Loucy (cell line): ENCODE results near the gene ZNF423.

Experiments used
- H2AFZ ChIP-seq: fragments of 200-600 bp; sonication (generic); 2 replicates; pipeline ENCODE4 v1.6.0; 2016; ENCODE audit warnings: antibody characterized with exemption, mild to moderate bottlenecking, low read length, moderate library complexity
- H3F3A ChIP-seq: fragments of 200-600 bp; 2 replicates; pipeline ENCODE4 v1.6.0; 2016; ENCODE audit warnings: antibody characterized with exemption, low read depth, mild to moderate bottlenecking
- H3K27me3 ChIP-seq: fragments of 200-600 bp; sonication (generic); 2 replicates; pipeline ENCODE4 v1.6.1; 2014; ENCODE audit warnings: low read length, mild to moderate bottlenecking; ENCODE audit not compliant: insufficient read depth, poor library complexity, severe bottlenecking
- H3K36me3 ChIP-seq: fragments of 200-600 bp; sonication (generic); 2 replicates; pipeline ENCODE4 v1.6.1; 2016; ENCODE audit warnings: low read length; ENCODE audit not compliant: insufficient read depth
- H3K4me1 ChIP-seq: fragments of 200-600 bp; sonication (generic); 2 replicates; pipeline ENCODE4 v1.5.1; 2014; ENCODE audit warnings: low read length, mild to moderate bottlenecking; ENCODE audit not compliant: insufficient read depth, poor library complexity, severe bottlenecking
- H3K4me2 ChIP-seq: fragments of 200-600 bp; sonication (generic); 2 replicates; pipeline ENCODE4 v1.6.0; 2014; ENCODE audit warnings: antibody characterized with exemption, low read length, low read depth, mild to moderate bottlenecking; ENCODE audit not compliant: poor library complexity, severe bottlenecking
- H3K4me3 ChIP-seq: fragments of 200-600 bp; sonication (generic); 2 replicates; pipeline ENCODE4 v1.5.1; 2014; ENCODE audit warnings: low read length, mild to moderate bottlenecking, mixed read lengths; ENCODE audit not compliant: poor library complexity, severe bottlenecking
- H3K79me2 ChIP-seq: fragments of 200-600 bp; sonication (generic); 2 replicates; pipeline ENCODE4 v1.6.1; 2014; ENCODE audit warnings: low read length; ENCODE audit not compliant: insufficient read depth
- H3K9ac ChIP-seq: fragments of 200-600 bp; sonication (generic); 2 replicates; pipeline ENCODE4 v1.6.0; 2014; ENCODE audit warnings: mild to moderate bottlenecking, low read depth, low read length, moderate library complexity; ENCODE audit not compliant: poor library complexity, severe bottlenecking
- H3K9me2 ChIP-seq: fragments of 200-600 bp; sonication (generic); replicated peaks from 2 replicates; pipeline ENCODE4 v1.6.1; 2016; ENCODE audit warnings: low read depth, low read length, mixed read lengths
- H3K9me3 ChIP-seq: fragments of 200-600 bp; sonication (generic); 2 replicates; pipeline ENCODE4 v1.6.1; 2014; ENCODE audit warnings: mild to moderate bottlenecking, antibody characterized with exemption, low read length, low read depth; ENCODE audit not compliant: insufficient read depth
- H4K20me1 ChIP-seq: fragments of 200-600 bp; sonication (generic); 2 replicates; pipeline ENCODE4 v1.6.0; 2014; ENCODE audit warnings: antibody characterized with exemption, low read length, mild to moderate bottlenecking; ENCODE audit not compliant: insufficient read depth, poor library complexity, severe bottlenecking
- CTCF ChIP-seq: fragments of 200-600 bp; sonication (generic); conservative IDR thresholded peaks from 2 replicates; pipeline ENCODE4 v1.5.1; 2014; ENCODE audit warnings: mild to moderate bottlenecking, antibody characterized with exemption, low read length
- EZH2phosphoT487 ChIP-seq: fragments of 200-600 bp; IDR thresholded peaks from 2 replicates; pipeline ENCODE4 v1.6.1; 2018; ENCODE audit warnings: antibody characterized with exemption, mild to moderate bottlenecking, moderate library complexity, borderline replicate concordance

Gene ZNF423

GRCh38 chr16:49467540-49468372 lies 388.2 kb downstream of the ZNF423 start:
- no peak overlapping the region for H3K4me2 ChIP-seq
- no peak for TF ChIP-seq CTCF
- TF ChIP-seq EZH2phosphoT487, result no peak
- no peaks in the 10 kb centered on the region for H3K36me3 ChIP-seq
- no peaks in the 10 kb centered on the region for H3K9me3 ChIP-seq
- H3F3A ChIP-seq, result 0 out of 2 replicates have a peak, but pooled peaks cover 8% of the 10 kb centered on the region
- H3K79me2 ChIP-seq, result no peaks in the 10 kb centered on the region
- H3K9ac ChIP-seq, result no peak overlapping the region
- H3K9me2 ChIP-seq, result no peaks in the 10 kb centered on the region
- H3K4me3 ChIP-seq, result no peak overlapping the region
- H3K27me3 ChIP-seq, result no peaks in the 10 kb centered on the region
- H2AFZ ChIP-seq, result no peak overlapping the region
- H4K20me1 ChIP-seq, result no peaks in the 10 kb centered on the region
- H3K4me1 ChIP-seq, result peaks cover 28% of the 10 kb centered on the region

- no peak overlapping the region for H2AFZ ChIP-seq
- no peak overlapping the region for H3K4me3 ChIP-seq
- H3K36me3 ChIP-seq, result no peaks in the 10 kb centered on the region
- H3K79me2 ChIP-seq, result no peaks in the 10 kb centered on the region
- H3K27me3 ChIP-seq, result no peaks in the 10 kb centered on the region
- no peaks in the 10 kb centered on the region for H3K9me3 ChIP-seq
- H3K4me2 ChIP-seq, result no peak overlapping the region
- 0 out of 2 replicates have a peak, but pooled peaks cover 8% of the 10 kb centered on the region for H3F3A ChIP-seq
- TF ChIP-seq CTCF, result no peak
- TF ChIP-seq EZH2phosphoT487, result no peak
- H3K4me1 ChIP-seq, result peaks cover 37% of the 10 kb centered on the region
- no peaks in the 10 kb centered on the region for H3K9me2 ChIP-seq
- H3K9ac ChIP-seq, result no peak overlapping the region
- no peaks in the 10 kb centered on the region for H4K20me1 ChIP-seq
Observed at GRCh38 chr16:49466881-49467280, 389.0 kb downstream of the ZNF423 start.

GRCh38 chr16:49466529-49466831 lies 389.4 kb downstream of the ZNF423 start:
- H3K9me2 ChIP-seq, result no peaks in the 10 kb centered on the region
- H3K9me3 ChIP-seq, result no peaks in the 10 kb centered on the region
- peaks cover 41% of the 10 kb centered on the region for H3K4me1 ChIP-seq
- H3K79me2 ChIP-seq, result no peaks in the 10 kb centered on the region
- H3F3A ChIP-seq, result 0 out of 2 replicates have a peak, but pooled peaks cover 8% of the 10 kb centered on the region
- no peaks in the 10 kb centered on the region for H3K36me3 ChIP-seq
- no peak overlapping the region for H3K9ac ChIP-seq
- H3K4me3 ChIP-seq, result no peak overlapping the region
- H3K27me3 ChIP-seq, result no peaks in the 10 kb centered on the region
- no peak for TF ChIP-seq CTCF
- TF ChIP-seq EZH2phosphoT487, result no peak
- no peaks in the 10 kb centered on the region for H4K20me1 ChIP-seq
- no peak overlapping the region for H2AFZ ChIP-seq
- H3K4me2 ChIP-seq, result no peak overlapping the region
